GM18508 (cell line): Measurements from ENCODE around the gene FEM1B.

Source experiments
- ATAC-seq: cut with Tn5 transposase; IDR thresholded peaks from one replicate; pipeline ENCODE4 v1.9.1; 2021; ENCODE audit warnings: moderate number of reproducible peaks; ENCODE audit not compliant: insufficient read depth, unreplicated experiment

FEM1B gene

DNA sequence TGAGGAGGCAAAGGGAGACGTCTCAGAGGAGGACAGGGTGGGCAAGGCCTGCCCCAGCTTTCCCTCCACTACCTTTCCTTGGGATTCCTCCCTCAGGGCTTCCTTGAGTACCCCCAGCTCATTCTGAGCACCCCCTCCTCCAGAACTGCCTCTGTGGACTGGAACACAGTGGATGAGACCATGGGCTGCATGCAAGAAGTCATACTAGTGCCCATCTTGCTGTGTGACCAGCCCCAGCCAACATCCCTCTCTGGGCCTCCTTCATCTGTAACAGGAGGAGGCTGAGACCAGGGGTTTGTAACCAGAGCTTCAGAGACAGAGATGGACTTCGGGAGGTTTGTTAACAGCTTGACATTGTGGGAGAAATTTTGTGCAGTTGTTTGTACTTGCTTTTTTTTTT is 25.6 kb downstream of the FEM1B start:
- ATAC-seq, result no peak

- ATAC-seq, result no peak
These were observed 26.3 kb downstream of the FEM1B start for GRCh38 chr15:68303560-68304436.

GRCh38 chr15:68304589-68305337 is 27.2 kb downstream of the FEM1B start:
- ATAC-seq, result no peak

- ATAC-seq, result no peak
These were observed 27.9 kb downstream of the FEM1B start for GRCh38 chr15:68305420-68305871.

DNA sequence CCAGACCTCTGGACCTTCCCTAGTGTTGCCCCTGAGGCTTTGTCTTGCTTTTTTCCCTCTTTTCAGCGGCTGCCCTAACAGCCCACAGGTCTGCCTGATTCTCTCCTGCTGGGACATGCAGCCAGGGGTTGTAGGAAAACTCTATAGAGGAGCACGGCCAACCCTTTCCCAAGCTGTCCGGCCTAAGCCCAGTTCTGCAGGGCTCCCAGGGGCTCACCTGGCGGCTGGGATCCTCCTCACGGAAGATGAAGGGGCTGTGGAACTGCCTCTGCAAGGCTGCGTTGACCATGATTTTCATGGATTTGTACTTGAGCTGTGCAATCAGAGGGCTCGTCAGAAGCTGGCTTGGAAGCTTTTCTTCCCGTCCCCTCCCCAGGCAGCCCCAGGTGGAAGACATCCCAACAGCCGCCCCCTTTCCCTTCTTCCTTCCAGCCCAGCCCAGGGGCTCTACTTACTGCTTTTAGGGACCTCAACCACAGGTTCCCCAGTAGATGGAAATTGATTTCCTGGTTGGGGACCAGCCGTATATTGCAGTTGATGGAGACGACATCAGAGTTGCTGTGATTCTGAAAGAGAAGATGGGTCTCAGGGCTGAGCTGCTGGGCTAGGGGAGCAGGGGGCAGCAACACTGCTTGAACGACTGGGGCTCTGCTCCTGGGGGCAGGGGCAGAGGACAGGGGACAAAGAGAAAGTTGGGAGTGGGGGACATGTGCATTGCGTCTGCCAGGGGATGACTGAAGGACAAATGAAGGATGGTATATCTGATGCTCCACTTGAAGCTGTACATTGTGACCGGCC is 29.8 kb downstream of the FEM1B start:
- ATAC-seq, result no peak

GRCh38 chr15:68309024-68309423 is 31.5 kb downstream of the FEM1B start:
- no peak for ATAC-seq

GRCh38 chr15:68310178-68310803 is 32.7 kb downstream of the FEM1B start:
- no peak for ATAC-seq

DNA sequence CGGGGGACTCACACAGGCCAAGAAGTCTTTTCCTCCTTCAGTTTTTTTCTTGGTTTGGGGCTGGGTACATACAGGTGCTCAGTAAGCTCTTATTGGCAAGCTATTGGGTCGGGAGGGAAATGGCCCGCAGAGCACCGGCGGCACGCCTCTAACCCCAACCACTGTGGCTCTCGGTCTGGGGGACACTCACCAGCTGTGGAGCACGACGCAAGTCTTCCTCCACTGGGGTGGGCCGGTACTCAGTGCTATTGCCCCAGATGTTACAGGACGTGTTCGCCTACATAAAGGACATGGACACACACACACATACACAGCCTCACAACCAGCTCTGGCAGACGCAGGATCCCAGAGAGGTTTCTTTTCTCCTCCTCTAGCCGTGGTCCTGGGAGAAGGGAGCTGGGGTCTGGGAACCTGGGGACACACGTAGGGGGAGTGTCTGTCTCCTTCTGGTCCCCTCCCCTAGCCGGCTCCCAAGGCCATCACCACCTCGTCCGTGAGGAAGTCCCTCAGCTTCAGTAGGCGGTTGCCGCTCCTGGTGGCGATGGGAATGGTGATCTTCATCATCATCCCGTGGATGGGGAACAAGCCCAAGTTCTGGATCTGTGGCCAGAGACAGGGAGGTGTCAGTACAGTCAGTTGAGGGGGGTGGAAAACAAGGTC is 33.4 kb downstream of the FEM1B start:
- no peak for ATAC-seq

- no peak for ATAC-seq
These were observed 33.9 kb downstream of the FEM1B start for GRCh38 chr15:68311464-68311835.

- ATAC-seq, result no peak
These were observed 34.5 kb downstream of the FEM1B start for GRCh38 chr15:68311859-68312557.

DNA sequence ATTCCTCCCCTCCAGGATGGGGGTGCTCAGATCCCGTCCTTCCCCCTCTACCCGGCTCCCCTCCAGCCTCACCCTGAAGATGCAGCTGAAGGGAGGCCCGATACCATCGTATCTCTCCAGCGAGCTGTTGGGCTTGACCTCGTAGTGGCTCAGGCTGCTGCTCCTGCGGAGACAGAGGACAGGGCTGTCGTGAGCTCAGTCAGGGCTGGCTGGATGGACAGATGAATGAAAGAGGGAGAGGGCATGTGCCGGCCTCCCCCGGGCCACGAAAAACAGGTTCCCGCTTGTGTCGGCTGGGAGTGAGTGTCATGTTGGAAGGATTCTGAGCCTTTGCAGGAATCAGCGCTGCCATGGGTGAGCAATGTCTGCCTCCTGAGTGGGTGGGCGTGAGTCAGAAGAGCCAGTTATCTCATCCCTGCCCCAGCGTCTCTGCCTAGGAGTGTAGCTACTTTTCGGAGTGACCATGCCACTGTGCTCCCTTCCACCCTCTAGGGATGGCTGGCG is 35.2 kb downstream of the FEM1B start:
- ATAC-seq, result no peak

- no peak for ATAC-seq
These were observed 36.2 kb downstream of the FEM1B start for GRCh38 chr15:68313501-68314410.

DNA sequence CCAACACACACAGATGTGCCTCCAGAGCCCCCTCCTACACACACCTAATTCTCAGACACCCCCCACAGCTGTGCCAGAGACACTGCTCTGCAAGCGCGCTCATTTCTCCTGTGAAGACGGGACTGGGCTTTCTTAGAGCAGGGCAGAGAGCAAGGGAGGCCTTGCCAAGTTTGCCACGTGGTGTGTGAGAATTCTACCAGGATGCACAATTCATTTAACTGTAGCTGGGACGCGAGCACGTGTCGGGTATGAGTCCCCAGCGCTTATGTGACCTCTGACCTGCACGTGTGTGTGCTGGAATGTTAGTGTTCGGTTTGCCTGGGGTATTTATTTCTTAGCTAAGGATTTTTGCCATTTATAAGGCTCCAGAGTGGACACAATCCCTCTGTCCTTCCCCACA is 37.0 kb downstream of the FEM1B start:
- ATAC-seq, result no peak

DNA sequence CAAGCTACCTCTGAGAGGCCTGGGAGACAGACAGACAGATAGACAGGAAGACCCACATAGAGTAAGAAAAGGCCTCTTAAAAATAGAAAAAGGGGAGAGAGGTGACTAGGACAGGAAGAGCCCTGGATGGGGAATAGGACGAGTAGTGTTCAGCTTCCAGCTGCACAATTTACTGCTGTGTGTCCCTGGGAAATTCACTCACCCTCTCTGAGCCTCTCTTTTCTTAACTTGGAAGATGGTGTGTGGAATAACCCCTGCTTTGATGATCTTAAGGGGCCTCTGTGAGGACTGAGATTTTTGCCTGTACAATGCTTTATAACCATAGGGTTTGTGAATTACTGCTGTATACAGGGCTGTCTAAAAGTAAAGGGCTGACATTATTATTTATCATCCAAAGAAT is 37.5 kb downstream of the FEM1B start:
- ATAC-seq, result no peak

DNA sequence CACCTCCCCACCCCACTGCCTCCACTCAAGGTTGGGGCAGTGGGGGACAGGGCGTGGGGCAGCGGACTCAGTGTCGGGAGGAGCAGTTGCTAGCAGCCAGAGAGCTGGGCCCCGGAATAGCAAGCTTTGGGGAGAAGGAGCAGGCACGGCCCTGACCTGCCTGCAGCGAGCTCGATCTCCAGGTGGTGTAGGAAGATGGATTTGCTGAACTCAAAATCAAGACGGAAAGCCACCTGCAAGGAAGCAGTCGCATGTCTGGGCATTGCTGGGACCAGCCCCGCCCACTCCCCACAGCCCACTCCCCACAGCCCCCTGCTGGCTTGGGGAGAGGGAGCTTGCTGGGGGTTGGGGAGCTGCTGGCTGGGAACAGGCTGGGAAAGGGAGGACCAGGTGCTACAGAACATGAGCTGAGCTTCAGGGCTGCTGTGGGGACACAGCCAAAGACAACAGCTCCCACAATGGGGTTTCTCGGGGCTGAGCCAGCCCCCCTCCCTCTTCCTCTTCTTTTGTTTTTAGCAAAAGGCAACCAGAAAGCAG is 38.0 kb downstream of the FEM1B start:
- no peak for ATAC-seq

DNA sequence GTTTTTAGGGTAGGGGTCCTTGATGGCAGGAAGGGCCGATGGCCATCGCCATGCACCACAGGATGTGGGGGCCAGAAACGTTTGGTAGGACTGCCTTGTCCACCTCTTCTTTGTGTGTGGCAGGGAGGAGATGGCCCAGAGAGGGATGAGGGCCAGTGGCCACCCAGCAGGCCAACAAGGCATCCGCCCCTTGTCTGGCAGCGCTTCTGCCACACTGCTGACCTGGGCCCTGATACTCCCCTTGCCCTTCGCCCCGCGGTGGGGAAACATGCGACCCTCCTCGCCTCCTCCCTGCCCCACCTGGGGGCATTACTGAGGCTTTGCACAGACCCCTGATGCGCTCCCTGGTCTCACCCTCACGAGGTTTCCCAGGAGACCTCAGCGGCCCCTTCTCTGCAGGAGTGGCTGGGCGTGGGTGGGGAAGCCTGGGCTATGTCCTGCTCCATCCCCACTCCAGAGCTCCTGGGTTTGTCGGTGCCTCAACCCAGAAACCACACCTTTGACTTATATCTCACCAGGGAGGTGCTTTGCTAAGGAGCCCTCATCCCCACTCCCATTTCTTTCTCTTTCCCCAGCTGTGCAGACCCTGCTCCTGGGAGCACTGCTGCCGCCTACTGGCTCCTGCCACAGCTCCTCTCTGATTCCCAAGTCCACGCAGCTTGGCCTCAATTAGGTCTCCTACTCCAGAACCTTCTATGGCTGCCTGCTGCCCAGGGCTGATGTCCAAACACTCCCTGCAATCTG is 38.7 kb downstream of the FEM1B start:
- no peak for ATAC-seq
